Left ventricle myocardium superior (tissue), 1 donor: ENCODE data around the gene PRKCD. TPM values are rescaled to one million over a fixed set of nuclear protein-coding genes. Genes with fewer than 3 reads are reported as not detected.
A peak's percentile ranks its signal among the peaks of the same experiment; 100 is the strongest.

Experiments used
- ATAC-seq: fragments of 200-7000 bp; cut with Tn5 transposase; one replicate; pipeline ENCODE4 v1.9.1; 2020; ENCODE audit warnings: mild to moderate bottlenecking, moderate library complexity
- DNase-seq: peaks from one replicate; pipeline ENCODE4 v3.0.0-alpha.2; 2020
- intact Hi-C: fragments of 100-400 bp; cut with micrococcal nuclease; formaldehyde crosslinking; loops from one replicate; pipeline ENCODE4 v1.11.0; 2022
- total RNA-seq: library from RNA; stranded (reverse); fragmentation: NEBNext Ultra II Directional; extraction: Animal tissue kit (Norgen Biotek cat#: 25700); gene quantifications from one replicate; pipeline ENCODE4 v1.2.1, GENCODE V29; 2021
- donor health status: DM: no; HTN: yes; CAD: no; lungs with severe emphysema.

Gene PRKCD
- total RNA-seq, 1 donor from 2014 or later = 13.2 TPM

GRCh38 chr3:53236112-53236841, 75.3 kb downstream of the PRKCD start:
- DNase-seq (peak; percentile 84), ATAC-seq (peak; percentile 89)
- intact Hi-C loops = no loop called here

GRCh38 chr3:53238051-53238850, 77.2 kb downstream of the PRKCD start:
- no peak for DNase-seq
- ATAC-seq = no peak
- intact Hi-C loops = no loop called here

GRCh38 chr3:53238886-53239285, 77.9 kb downstream of the PRKCD start:
- DNase-seq = no peak
- intact Hi-C loops = no loop called here
- ATAC-seq = no peak

- DNase-seq (no peak), ATAC-seq (no peak)
- intact Hi-C loops = no loop called here
Measured at GRCh38 chr3:53239800-53240199, 78.8 kb downstream of the PRKCD start.

- intact Hi-C loops = no loop called here
- peak; percentile 14 for ATAC-seq
- no peak for DNase-seq
Measured at GRCh38 chr3:53240989-53241972, 80.3 kb downstream of the PRKCD start.

- intact Hi-C loops = no loop called here
- peak; percentile 74 for ATAC-seq
- peak; percentile 59 for DNase-seq
Measured at GRCh38 chr3:53242155-53242554, 81.1 kb downstream of the PRKCD start.

Other genes starting within 250 kb of the PRKCD start
- 20.0 TPM for gene SFMBT1, start 115.1 kb upstream of the PRKCD start, total RNA-seq
- 8.5 TPM for gene RFT1, start 30.8 kb upstream of the PRKCD start, total RNA-seq
- gene TKT, start 94.8 kb downstream of the PRKCD start, total RNA-seq = 41.6 TPM
- 21.5 TPM for gene DCP1A, start 186.3 kb downstream of the PRKCD start, total RNA-seq